ENCODE measurements around the gene CES5A.

DNA sequence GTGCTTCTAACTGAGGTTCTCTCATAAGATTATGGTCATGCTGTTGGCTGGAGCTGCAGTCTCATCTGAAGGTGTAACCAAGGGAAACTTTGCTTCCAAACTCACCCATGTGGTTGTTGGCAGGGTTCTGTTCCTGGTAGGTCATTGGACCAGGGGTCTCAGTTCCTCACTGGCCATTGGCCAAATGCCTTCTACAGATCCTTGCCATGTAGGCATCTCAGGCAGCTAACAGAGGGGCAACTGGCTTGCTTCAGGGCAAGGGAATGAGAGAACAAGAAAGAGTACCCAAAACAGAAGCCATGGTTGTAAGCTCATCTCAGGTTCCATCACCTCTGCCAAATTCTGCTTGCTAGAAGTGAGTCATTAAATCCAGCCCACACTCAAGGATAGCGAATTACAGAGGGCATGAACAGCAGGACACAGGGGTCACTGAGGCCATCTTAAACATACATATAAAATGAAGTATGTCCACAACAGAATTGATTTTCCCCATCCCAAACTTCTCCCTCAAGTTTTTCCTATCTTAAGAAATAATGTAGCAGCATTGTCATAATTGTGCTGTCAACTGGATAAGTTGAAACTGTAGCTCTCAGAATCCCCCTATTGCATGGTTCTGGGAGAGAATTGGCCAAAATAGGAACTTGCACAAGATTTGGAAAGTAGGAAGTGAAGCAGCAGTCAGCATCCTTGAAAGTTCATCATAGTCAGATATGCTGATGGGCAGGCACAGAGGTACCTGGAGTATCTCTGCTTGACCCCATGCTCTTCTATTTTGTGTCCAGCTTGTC is 42.4 kb upstream of the CES5A start:
- TF ChIP-seq GLIS2 (tag by site-specific recombination; IDR thresholded peaks at IDR 0.05) (no peak), KLF16 (tag by site-specific recombination; IDR thresholded peaks at IDR 0.05) (no peak), HOXA7 (CRISPR knock-in tag; IDR thresholded peaks at IDR 0.05; ENCODE audit: borderline replicate concordance) (no peak), ZNF701 (tag by site-specific recombination; IDR thresholded peaks at IDR 0.05) (no peak), ZSCAN23 (tag by site-specific recombination; IDR thresholded peaks at IDR 0.05) (no peak), ZNF350 (tag by site-specific recombination; IDR thresholded peaks at IDR 0.05) (no peak), YY1 (tag by site-specific recombination; IDR thresholded peaks at IDR 0.05) (no peak), ZNF112 (tag by site-specific recombination; IDR thresholded peaks at IDR 0.05) (no peak)
- TF ChIP-seq, protein P1, sequence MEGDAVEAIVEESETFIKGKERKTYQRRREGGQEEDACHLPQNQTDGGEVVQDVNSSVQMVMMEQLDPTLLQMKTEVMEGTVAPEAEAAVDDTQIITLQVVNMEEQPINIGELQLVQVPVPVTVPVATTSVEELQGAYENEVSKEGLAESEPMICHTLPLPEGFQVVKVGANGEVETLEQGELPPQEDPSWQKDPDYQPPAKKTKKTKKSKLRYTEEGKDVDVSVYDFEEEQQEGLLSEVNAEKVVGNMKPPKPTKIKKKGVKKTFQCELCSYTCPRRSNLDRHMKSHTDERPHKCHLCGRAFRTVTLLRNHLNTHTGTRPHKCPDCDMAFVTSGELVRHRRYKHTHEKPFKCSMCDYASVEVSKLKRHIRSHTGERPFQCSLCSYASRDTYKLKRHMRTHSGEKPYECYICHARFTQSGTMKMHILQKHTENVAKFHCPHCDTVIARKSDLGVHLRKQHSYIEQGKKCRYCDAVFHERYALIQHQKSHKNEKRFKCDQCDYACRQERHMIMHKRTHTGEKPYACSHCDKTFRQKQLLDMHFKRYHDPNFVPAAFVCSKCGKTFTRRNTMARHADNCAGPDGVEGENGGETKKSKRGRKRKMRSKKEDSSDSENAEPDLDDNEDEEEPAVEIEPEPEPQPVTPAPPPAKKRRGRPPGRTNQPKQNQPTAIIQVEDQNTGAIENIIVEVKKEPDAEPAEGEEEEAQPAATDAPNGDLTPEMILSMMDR (tag by site-specific recombination; IDR thresholded peaks at IDR 0.05): no peak

Measured in HEK293 (cell line).